NCI-H510A (cell line): ENCODE measurements around the gene LAMTOR1.
A peak's percentile ranks its signal among the peaks of the same experiment; 100 is the strongest.

Source experiments
- DNase-seq: peaks from one replicate; lab custom pipeline; 2025; lab: John Stamatoyannopoulos, UW

The LAMTOR1 gene

GRCh38 chr11:72119198-72119597, 16.1 kb upstream of the LAMTOR1 start:
- no peak for DNase-seq

GRCh38 chr11:72116019-72116755, 13.1 kb upstream of the LAMTOR1 start:
- DNase-seq: no peak

- DNase-seq: no peak
These were observed 11.5 kb upstream of the LAMTOR1 start for GRCh38 chr11:72114570-72114969.

- DNase-seq: no peak
These were observed 10.1 kb upstream of the LAMTOR1 start for GRCh38 chr11:72112978-72113808.

- DNase-seq: peak; percentile 98
These were observed 9.3 kb upstream of the LAMTOR1 start, which contains the start of gene ANAPC15 for GRCh38 chr11:72112143-72112977. TSS of gene ANAPC15 (minus strand) at chr11:72112695. CDS start at chr11:72111276, 1,419 bp downstream.

GRCh38 chr11:72111300-72112142, 8.4 kb upstream of the LAMTOR1 start:
- DNase-seq: no peak

GRCh38 chr11:72105888-72106287, 2.8 kb upstream of the LAMTOR1 start, which contains the start of gene TOMT:
TSS of gene TOMT (plus strand) at chr11:72105924. CDS start at chr11:72105952, 28 bp downstream.
- no peak for DNase-seq

GRCh38 chr11:72103754-72104167, 664 bp upstream of the LAMTOR1 start:
- no peak for DNase-seq

- no peak for DNase-seq
These were observed 509 bp downstream of the LAMTOR1 start for GRCh38 chr11:72102631-72102945.

- DNase-seq: no peak
These were observed 935 bp downstream of the LAMTOR1 start for GRCh38 chr11:72102162-72102561.

- DNase-seq: no peak
These were observed 2.6 kb downstream of the LAMTOR1 start for GRCh38 chr11:72100462-72100861.

GRCh38 chr11:72100009-72100408, 3.1 kb downstream of the LAMTOR1 start:
- DNase-seq: no peak

- DNase-seq: no peak
These were observed 4.4 kb downstream of the LAMTOR1 start for GRCh38 chr11:72098741-72099140.

- DNase-seq: peak; percentile 42
These were observed 11.8 kb downstream of the LAMTOR1 start for GRCh38 chr11:72091292-72091691.

- DNase-seq: no peak
These were observed 14.9 kb downstream of the LAMTOR1 start for GRCh38 chr11:72088076-72088808.

GRCh38 chr11:72085621-72086351, 17.3 kb downstream of the LAMTOR1 start:
- no peak for DNase-seq

GRCh38 chr11:72084965-72085364, 18.1 kb downstream of the LAMTOR1 start:
- DNase-seq: no peak

GRCh38 chr11:72084076-72084475, 19.0 kb downstream of the LAMTOR1 start:
- no peak for DNase-seq

GRCh38 chr11:72083414-72083813, 19.7 kb downstream of the LAMTOR1 start:
- no peak for DNase-seq
